GM19328 (cell line): ENCODE data around the gene SLC34A3.
A peak's percentile ranks its signal among the peaks of the same experiment; 100 is the strongest.

Source experiments
- ATAC-seq: cut with Tn5 transposase; IDR thresholded peaks from one replicate; pipeline ENCODE4 v1.9.1; 2021; ENCODE audit warnings: mild to moderate bottlenecking, moderate library complexity; ENCODE audit not compliant: unreplicated experiment

SLC34A3 gene

DNA sequence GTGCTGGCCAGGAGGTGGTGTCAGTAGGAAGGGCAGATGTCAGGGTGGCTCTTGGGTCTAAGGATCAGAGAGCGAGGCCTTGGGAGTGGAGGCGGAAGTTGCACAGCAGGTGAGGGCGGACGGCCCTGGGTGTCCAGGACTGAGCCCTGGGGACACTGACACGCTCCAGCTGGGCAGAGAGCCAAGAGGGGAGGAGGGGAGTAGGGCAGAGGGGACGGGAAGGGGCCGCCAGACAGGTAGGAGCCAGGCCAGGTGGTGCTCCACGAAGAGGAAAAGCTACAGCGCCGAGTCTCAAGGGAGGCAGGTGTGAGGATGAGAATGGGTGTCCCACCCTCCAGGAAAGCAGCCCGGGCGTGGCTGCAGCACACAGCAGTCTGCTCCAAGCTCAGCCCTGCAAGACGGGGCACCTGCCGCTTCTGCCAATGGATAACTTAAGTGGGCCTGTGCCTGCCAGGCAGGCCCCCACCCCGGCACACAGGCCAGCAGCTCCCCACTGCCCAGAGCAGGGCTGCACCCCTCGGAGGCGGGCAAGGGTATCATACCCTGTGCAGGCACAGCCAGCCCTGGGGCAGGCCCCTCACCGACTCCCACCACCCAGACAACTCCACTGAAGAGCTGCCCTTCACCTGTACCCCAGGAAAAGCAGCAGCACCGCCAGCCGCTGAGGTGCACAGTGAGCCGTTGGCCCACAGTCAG lies 35.0 kb upstream of the SLC34A3 start:
- no peak for ATAC-seq

DNA sequence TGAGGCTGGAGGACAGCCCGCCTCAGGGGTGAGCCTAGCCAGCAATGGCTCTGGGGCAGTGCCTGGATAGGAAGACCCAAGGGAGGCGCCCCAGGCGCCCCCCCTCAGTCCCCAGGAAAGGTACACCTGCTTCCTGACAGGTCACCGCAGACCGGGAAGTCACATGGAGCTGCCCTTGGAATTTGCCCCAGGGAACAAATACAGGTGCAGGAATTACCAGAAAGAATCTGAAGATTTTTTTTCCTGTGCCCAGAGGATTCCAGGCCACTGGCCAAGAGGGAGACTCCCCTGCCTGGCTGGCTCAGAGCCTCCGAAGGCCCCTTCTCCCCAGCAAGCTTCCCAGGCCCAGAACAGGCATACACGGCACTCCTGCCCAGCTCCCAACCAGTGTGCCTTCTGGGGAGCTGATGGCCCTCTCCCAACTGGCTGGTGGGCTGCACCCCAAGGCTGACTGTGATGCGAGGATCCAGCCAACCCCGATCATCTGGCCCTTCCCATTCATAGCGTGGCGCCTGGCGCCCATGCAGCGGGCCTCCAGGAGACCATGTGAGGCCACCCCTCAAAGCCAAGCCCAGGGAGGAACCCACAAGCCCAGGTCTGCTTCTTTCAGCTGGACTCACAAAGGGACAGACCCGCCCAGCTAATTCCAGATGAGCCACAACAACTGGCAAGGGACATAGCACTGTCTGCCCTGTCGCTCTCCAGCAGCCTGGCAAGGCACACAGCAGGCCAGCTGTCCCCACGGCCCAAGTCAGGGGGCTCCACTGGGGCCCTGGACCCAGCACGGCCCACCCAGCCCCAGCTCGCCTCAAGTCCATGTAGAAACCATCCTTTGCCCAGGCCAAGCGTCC lies 32.4 kb upstream of the SLC34A3 start:
- no peak for ATAC-seq

DNA sequence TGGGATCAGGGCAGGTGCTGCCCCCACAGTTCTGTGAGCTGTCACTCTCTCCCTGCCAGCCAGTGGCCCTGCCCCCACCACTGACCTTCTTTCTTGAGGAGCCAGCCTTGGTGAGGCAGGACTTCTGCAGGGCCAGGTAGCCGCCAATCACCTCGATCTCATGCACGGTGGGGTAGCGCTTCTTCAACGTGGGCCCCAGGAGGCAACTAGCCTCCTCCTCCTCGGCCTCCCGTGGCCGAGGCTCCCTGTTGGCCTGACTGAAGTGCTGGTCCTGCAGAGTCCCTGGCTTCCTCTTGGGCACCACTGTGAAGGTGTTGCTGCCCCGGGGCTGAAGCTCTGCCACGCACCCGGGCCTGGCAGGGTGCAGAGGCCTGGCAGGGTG lies 31.8 kb upstream of the SLC34A3 start:
- no peak for ATAC-seq

DNA sequence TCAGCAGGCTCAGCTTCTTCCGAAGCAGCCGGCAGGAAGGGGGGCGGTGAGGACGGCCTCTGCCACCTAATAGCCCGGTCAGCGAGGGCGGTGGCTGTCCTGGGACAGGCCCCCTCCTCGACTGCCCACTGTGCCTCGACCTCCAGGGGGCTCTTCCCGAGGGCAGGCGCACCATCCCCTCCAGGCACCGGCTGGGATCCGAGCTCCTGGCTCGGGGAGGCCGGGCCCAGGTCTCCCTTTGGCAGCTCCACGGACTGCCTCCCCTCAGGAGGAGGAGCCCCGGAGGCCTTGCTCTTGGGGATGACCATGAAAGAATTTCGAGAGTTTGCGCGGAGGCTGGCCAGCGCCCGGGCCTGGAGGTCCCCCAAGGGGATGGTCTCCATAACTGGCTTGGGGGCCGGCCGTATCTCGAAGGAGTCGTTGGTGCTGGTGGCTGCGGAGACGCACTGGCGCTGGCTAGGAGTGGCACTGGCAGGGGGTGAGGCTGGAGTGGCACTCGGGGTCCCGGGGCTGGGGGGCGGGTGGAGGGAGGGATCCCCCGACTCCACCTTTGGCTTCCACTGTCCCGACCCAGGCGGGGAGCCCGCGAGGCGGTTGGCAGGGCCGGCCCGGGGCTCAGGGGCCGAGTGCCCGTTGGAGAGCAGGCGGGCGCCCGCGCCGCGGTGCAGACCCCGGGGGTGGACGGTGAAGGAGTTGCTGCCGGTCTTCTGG lies 31.1 kb upstream of the SLC34A3 start:
- ATAC-seq, result no peak

DNA sequence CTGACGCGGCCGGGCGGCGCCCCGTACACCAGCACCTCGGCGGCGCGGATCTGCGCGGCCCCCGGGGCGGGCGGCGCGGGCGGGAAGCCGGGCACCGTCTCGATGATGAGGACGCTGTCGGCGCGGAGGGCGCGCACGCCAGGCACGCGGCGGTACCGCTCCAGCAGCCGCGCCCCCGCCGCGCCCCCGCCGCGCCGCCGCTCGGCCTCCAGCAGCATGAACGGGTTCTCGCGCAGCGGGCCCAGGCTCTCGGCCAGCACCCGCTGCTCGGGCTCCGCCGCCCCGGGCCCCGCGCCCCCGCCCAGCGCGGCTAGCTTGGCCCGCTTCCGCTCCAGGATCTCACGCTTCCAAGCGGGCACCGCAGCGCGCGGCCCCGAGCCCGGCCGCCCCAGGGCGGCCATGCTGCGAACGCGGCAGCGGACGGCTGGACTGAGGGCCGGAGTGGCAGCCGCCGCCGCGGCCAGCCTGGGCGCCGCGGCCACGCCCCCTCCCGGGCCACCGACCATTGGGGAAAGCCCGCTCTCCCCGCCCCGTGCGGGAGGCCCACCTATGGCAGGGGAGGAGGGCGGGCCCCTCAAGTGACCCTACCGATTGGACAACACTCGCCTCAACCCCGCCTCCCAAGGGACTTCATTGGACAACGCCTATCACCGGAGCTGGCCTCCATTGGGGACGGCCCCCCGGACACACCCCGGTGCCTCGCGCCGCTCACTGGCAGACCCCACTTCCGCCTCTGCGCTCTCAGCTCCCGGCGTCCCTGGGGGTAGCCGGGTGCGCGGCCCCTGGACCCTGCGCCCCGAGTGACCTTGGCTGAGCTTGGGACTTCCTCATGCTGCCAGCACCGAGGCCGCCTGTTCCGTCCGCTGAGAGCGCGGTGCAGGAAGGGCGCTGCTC lies 30.1 kb upstream of the SLC34A3 start, which contains the start of gene TPRN:
Gene TPRN (minus strand): TSS at position 431 of the 894 bp plus-strand sequence. CDS start 30 bp downstream, at position 401.
- peak; percentile 80 for ATAC-seq

DNA sequence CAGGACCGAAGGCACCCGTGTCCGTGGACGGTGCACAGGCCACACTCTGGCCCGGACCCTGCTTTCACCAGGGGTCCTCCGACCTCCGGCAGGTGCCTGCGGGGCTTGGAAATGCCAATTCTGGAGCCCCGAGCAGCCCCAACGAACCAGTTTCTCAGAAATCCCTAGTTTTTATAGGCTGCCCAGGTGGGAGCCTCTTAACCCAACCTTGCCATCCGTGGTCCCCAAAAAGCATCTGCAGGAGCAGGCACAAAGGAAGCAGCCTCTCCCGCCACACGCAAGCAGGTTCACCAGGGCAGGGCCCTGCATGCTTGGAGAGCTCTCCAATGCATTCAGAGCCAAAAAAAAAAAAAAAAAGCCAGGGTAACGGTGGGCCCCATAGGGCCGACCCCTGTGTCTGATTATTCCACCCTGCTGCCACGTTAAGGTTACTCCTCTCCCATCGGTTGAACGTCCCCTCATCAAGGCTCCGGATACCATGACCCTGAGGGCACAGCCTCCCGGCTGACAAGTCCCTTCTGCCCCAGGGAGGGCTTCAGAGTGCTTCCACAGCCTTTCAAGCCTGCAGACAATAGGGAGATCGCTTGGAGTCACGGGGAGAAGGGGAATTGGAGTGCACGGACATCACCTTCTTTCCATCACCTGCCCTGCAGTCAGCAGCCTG lies 29.4 kb upstream of the SLC34A3 start:
- peak; percentile 13 for ATAC-seq

DNA sequence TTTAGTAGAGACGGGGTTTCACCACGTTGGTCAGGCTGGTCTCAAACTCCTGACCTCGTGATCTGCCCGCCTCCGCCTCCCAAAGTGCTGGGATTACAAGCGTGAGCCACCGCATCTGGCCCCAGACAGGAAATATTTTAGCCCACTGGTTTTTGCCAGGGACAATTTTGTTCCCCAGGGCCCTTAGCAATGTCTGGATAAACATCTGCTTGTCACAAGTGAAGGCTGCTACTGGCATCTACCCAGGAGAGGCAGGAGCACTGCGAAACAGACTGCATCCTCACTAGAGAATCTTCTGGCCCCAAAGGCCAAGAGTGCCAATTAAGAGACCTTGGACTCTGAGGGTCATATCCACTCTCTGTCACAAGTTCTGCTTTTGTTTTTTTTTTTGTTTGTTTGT lies 27.7 kb upstream of the SLC34A3 start:
- ATAC-seq, result no peak

DNA sequence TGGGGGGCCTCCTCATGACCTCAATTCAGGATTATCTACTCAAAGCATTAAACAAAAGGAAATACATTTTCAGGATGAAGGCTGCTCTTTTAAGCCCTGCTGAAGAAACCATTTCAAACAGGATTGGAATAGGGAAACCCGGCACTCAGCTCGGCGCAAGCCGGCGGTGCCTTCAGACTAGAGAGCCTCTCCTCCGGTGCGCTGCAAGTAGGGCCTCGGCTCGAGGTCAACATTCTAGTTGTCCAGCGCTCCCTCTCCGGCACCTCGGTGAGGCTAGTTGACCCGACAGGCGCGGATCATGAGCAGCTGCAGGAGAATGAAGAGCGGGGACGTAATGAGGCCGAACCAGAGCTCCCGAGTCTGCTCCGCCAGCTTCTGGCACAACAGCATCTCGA lies 26.0 kb upstream of the SLC34A3 start:
- ATAC-seq, result no peak

DNA sequence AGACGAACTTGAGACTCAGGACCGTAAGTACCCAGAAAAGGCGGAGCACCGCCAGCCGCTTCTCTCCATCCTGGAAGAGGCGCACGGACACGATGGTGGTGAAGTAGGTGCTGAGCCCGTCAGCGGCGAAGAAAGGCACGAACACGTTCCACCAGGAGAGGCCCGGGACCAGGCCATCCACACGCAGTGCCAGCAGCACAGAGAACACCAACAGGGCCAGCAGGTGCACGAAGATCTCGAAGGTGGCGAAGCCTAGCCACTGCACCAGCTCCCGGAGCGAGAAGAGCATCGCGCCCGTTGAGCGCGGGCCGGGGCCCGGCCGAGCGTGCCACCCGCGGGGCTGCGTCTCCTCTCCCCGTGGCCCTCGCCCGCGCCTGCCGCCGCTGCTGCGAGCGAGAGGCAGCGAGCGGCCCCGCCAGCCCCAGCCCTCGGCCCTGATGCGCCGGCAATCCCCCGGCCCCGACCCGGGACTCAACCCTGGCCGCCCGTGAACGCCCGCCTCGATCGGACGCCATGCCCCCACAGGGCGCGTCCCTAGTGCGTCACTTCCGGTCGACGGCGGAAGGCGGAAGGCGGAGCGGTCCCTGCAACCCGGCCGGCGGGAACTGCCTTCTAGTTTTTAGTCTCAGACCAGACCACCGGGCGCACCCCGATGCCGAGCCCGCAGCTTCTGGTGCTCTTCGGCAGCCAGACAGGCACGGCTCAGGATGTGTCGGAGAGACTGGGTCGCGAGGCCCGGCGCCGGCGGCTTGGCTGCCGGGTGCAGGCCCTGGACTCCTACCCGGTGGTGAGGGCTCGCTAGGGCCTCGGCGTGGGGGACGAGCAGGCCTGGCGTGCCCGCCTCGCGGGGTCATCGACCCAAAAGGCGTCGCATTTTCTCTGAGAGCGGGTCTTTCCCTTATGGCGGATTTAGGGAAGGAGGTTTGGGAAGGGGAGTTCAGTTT lies 25.3 kb upstream of the SLC34A3 start, which contains the start of the genes NDOR1 and TMEM203:
Gene NDOR1 (plus strand): TSS at position 575 of the 944 bp plus-strand sequence. CDS start 78 bp downstream, at position 653.
Gene TMEM203 (minus strand): TSS at position 523 of the 944 bp plus-strand sequence. CDS start 234 bp downstream, at position 289.
- ATAC-seq, result peak; percentile 38

DNA sequence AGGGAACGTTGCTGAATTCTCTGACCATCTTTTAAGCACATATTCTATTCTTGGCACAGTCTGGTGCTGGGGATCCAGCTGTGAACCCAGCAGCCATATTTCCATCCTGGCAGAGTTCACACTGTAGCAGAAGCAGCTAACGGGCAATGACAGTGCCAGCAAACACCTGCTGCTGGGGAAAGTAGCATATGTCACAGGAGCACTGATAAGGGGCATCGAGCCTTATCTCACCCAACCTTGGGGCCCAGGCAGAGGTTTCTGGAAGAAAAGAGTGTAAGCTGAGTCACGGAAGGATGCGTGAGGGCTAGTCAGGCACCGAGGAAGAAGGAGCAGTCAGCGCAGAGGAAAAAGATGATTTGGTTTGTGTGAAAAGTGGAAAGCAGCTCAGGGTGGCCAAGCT lies 24.1 kb upstream of the SLC34A3 start:
- ATAC-seq, result no peak

DNA sequence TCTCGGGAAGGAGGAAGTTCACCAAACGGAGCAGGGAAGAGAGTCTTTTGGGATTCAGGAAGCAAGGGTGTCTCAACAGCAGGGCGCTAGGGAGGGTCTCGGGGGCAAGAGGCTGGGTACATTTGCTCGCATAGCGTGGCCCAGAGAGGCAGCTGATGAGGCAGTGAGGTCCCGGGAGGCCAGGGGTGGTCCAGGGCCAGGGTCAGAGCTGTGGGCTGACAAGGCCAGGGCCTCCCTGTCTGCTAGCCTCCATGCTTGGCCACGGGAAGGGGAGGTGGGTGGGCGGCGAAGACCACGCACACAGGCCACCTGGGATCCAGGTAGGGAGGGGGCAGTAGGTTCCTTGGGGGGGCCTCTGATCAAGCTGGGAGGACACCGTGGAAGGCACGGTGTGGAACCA lies 19.2 kb upstream of the SLC34A3 start:
- ATAC-seq, result no peak

DNA sequence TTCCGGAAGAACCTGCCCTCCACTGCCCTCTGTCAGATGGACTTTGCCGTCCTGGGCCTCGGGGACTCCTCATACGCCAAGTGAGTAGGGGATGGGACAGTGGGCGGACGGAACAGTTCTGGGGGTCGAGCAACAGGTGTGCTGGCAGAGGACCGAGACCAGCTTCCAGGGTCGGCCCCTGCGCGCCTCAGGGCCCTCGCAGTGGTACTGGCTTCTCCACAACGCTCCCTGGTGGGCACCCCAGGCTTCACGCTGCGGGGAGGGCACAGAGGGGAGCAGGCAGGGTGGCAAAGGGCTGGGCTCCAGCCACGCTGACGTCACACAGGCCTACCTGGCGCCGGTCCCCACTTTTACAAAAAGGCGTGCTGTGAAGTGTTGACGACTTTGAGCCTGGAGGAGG lies 18.2 kb upstream of the SLC34A3 start:
- no peak for ATAC-seq

DNA sequence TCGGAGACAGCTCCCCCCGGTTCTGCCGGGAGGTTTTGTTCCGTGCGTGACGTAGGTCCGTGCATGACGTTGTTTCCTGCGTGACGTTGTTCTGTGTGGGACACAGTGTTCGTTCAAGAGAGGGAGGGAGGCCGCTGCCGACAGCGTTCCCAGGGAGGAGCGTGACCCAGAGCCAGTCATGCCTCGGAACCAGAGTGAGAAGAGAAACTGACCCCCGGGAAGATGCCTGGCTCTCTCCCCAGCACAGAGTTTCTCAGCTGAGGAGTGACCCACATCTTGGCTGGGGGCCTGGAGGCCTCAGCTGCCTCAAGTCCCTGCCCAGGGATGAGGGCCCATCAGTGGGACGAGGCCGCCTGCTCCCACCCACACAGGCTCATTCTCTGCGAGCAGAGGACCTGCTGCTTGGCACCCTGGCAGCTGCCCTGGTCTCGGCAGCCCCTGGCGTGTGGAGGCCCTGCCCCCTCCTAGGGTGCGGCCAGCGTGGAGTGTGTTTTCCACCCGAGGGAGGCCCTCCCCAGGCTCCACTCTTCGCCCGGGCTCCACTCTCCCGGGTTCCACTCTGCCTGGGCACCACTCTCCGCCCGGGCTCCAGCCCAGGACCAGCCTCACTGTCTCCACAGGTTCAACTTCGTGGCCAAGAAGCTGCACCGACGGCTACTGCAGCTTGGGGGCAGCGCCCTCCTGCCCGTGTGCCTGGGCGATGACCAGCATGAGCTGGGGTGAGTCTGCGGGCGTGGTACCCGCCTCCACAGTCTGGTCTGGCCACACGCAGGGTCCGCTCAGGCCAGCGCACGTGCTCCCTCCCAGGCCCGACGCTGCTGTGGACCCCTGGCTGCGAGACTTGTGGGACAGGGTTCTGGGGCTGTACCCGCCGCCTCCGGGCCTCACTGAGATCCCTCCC lies 17.3 kb upstream of the SLC34A3 start:
- no peak for ATAC-seq

DNA sequence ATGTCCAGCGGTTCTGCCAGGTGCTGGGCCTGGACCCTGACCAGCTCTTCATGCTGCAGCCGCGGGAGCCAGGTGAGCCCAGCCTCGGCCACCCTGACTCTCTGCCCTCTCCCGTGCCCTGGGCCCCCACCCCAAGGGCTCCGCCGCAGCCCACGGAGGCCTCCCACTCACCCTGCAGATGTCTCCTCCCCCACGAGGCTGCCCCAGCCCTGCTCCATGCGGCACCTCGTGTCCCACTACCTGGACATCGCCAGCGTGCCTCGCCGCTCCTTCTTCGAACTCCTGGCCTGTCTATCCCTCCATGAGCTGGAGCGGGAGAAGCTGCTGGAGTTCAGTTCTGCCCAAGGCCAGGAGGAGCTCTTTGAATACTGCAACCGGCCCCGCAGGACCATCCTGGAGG lies 16.1 kb upstream of the SLC34A3 start:
- ATAC-seq, result no peak

DNA sequence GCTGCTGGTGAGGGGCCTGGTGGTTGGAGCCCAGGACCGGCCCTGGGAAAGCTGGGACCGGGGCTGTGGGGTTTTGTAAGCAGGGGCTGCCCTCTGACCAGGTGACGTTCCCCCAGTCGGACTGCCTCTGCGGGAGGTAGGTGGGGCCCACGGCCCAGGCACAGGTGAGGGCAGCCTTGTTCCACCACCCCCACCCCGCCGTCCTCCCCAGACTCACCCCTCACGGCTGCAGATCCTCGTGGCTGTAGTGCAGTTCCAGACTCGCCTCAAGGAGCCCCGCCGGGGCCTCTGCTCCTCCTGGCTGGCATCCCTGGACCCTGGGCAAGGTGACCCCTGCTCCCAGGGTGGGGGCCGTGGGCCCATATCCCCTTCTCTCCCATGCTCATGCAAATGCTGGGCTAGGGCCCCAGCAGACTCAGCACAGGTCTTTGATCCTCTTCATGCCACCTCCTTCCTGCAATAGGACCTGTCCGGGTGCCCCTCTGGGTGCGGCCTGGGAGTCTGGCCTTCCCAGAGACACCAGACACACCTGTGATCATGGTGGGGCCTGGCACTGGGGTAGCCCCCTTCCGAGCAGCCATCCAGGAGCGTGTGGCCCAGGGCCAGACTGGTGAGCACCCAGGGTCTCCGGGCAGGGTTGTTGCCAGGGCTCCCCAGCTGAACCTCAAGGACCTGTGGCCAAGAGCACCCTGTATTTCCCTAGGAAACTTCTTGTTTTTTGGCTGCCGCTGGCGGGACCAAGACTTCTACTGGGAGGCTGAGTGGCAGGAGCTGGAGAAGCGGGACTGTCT lies 15.3 kb upstream of the SLC34A3 start:
- ATAC-seq, result no peak

DNA sequence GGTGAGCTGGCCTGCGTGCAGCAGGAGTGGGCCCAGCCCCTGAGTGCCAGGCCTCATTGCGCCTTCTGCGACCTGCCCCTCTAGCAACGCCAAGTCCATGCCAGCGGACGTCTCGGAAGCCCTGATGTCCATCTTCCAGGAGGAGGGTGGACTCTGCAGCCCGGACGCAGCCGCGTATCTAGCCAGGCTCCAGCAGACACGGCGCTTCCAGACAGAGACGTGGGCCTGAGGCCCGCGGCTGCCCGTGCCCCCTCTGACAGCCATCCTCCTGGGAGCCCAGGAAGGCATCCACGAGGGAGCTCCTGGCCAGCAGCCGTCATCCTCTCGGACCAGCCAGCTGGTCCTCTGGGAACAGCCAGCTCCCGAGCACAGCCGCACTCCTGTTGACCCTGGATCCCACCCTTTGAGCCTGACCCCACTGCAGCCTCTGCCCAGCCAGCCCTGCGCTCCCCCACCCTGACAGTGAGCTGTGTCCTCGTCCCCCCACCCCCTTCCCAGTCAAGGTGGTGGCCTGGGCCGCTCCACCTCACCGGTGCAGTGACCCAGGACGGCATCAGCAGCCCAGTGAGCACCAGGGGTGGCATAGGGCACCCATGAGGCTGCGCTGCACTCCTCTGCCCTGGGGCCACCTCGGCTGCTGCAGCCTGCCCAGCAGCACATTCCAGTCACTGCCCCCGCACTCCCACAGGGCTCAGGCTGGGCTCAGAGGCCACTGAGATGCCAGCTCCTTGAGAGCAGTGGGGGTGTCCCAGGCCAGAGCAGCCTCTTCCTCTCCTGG lies 14.3 kb upstream of the SLC34A3 start:
- no peak for ATAC-seq
